T-helper 1 cell (primary cell): ENCODE data around the gene COPE.
"Not testable (repeated sequence)": the region's sequence is repeated elsewhere in the genome, so short reads cannot be mapped to it uniquely, and the experiment has no call there.

Source experiments
- DNase-seq, 5 donors: peaks; one replicate each; pipeline ENCODE4 v3.0.0-alpha.2; 2012 to 2020

The COPE gene

GRCh38 chr19:18940769-18941627 is 21.8 kb upstream of the COPE start, which contains the start of gene HOMER3:
TSS of gene HOMER3 (minus strand) at chr19:18941217. CDS start at chr19:18938982, 2,235 bp downstream.
- peak; percentile 41 to 70 (median 59) for DNase-seq

DNA sequence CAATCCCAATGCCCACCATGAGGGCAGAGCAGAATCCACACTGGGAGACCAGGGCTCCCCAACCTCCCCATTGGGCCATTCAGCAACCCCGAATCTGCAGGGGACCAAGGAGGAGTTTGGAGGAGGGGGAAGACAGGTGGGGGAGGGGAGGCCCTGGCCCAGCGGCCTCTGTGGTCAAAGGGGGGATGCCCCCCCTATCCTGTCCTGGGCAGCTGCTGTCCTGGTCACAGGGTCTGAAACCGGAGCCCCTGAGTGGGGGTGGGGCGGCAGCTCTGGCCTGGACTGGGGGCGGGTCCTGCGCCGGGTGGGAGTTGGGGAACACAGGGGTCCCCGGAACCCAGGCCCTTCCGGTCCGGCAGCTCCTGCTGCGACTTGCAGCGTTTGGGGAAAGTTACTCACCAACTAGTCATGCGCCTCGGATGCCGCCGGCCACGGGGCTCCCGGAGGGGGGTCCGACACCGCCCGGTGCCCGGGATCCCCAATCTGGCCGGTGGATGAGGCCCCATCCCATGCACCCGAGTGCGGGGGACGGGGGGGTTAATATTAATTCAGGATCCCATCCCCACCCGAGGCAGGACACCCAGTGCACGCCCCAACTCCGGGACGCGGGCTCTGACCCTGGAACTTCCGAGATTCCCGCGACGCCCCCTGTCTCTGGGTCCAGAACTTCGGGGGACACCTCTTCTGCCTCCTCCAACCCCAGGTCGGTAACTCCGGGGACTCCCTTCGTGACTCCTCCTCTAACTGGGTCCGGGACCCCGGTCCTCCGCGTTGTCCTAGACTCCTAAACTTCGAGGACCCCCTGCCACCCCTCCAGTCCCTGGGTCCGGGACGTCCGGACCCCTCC is 21.0 kb upstream of the COPE start:
- DNase-seq, result no peak

GRCh38 chr19:18939163-18939562 is 20.0 kb upstream of the COPE start:
- no peak for DNase-seq

DNA sequence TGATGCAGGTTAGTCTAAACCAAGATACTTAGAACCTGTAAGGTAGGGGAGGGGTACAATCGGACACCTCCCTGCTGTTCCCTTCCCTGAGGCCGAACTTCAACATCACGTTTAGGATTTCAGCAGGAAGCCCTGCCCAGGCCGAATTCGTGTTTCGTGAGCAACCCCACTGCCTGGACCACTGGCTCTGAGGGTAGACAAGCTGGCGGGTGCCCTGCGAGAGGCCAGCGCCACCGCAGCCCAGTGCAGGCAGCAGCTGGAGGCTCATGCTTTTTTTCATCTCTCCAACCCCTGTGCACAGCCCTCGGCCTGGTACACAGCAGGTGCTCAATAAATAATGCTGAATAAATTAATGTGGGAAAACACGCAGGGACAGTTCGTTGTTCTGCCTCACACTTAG is 14.1 kb upstream of the COPE start:
- DNase-seq, result no peak

DNA sequence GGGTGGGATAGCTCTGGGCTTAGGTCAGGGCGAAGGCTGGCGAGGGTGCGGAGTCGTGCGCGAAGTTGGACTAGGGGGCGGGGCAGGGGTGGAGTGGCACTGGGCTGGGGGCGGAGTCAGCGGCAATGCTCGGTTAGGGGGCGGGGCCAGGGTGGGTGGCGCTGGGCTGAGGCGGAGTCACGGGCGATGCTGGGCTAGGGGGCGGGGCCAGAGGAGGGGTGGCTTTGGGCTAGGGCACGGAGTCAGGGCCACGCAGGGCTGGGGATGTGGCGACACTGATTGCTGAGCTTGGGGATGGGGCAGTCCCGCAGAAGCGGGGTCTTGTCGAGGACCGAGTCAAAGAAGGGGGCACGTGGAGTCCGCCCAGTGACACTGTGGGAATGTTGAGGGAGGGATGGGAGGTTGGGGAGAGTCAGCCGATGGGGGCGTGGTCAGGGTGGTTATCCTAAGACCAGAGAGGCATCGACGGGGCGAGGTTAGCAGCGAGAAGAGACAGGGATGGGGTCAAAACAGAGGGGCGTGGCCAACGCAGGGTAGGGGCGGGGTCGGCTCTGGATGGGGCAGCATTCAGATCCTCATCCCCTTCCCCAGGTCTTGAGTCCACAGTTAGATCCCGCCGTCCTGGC is 13.1 kb upstream of the COPE start:
- peak; percentile 73 to 87 (median 83) for DNase-seq

DNA sequence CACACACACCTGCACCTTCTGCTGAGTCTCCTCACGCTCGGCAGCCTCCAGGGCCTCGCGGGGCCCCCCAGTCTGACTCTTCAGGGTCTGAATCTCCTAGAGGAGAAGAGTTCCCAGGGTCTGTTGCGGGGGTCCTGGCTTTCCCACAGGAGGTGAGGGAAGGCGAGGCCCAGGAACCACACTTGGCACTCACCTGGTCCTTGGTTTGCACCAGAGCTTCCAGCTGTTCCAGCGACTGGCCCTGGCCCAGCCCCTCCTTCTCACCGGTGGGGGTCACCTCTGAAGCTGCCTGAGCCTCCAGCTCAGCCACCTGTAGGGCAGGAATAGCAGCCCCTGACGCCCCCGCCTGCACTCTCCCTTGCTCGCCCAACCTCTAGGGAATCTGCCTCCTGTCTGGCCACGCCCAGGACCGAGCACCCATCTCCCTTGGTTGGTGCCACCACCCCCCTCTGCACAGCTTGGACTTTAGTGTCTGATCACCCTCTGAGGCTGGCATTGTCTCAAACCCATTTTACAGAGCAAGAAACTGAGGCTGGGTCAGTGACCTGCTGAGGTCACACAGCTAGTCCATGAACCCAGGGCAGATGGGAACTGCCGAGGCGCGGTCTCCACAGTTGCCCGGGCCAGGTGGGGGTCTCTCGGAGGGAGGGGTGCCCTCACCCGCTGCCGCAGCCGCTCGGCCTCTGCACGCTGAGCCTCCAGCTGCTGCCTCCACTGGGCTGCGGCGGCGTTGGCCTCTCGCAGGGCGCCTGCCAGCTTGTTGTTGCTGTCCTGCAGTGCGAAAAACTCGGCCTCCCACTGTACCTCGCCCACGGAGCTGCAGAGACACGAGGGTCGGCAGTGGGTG is 12.4 kb upstream of the COPE start:
- no peak for DNase-seq

GRCh38 chr19:18929311-18929710 is 10.1 kb upstream of the COPE start:
- DNase-seq, result no peak

- DNase-seq, result no peak
Observed at GRCh38 chr19:18928018-18928805, 9.0 kb upstream of the COPE start.

- DNase-seq, result no peak
Observed at GRCh38 chr19:18924684-18925213, 5.6 kb upstream of the COPE start.

GRCh38 chr19:18922228-18922985 is 3.2 kb upstream of the COPE start:
- no peak for DNase-seq

- peak in 1 of 5 donors; percentile 10 for DNase-seq
Observed at GRCh38 chr19:18921593-18921992, 2.4 kb upstream of the COPE start.

- DNase-seq, result no peak
Observed at GRCh38 chr19:18920400-18920799, 1.2 kb upstream of the COPE start.

- DNase-seq, result no peak
Observed at GRCh38 chr19:18919900-18920214, 670 bp upstream of the COPE start.

GRCh38 chr19:18917593-18917992 is 1.6 kb downstream of the COPE start:
- not testable (repeated sequence) for DNase-seq

DNA sequence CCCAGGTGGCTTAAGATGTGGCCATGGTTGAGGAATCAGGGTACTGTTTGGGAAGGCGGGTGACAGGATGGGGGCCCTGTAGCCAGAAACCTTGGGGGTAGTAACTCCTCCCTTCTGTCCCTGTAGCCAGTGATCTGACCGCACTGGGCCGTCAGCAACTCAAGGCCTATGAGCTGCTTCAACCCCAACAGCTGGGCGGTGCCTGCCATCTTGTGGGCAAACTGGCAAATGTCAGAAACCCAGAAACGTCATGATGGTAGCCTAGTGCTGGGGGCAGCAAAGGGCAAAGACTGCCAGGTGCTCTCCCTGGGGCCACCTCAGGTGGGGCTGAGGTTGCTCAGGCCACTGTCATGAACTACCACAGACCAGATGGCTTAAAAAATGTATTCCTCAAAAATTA is 3.5 kb downstream of the COPE start:
- peak in 2 of 5 donors; percentile 16 to 26 for DNase-seq

DNA sequence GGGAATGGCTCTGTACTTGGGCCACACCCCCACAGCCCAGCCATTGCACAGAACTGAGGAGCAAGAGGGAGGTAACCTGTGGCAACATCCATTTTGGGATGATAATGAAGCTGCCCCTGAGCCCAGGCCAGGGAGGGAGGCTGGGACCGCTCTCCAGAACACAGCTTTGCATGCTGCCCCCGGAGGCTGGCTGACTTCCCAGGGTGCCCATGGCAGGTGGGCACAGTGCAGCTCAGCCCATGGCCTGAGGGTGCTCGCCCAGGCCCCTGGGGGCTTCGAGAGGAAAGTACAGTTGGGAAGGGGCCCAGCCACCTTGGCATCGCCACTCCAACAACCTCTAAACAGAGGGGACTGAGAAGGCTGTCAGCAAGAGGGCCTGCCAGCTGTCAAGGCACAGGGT is 5.7 kb downstream of the COPE start:
- no peak for DNase-seq

GRCh38 chr19:18912933-18913332 is 6.3 kb downstream of the COPE start:
- no peak for DNase-seq

DNA sequence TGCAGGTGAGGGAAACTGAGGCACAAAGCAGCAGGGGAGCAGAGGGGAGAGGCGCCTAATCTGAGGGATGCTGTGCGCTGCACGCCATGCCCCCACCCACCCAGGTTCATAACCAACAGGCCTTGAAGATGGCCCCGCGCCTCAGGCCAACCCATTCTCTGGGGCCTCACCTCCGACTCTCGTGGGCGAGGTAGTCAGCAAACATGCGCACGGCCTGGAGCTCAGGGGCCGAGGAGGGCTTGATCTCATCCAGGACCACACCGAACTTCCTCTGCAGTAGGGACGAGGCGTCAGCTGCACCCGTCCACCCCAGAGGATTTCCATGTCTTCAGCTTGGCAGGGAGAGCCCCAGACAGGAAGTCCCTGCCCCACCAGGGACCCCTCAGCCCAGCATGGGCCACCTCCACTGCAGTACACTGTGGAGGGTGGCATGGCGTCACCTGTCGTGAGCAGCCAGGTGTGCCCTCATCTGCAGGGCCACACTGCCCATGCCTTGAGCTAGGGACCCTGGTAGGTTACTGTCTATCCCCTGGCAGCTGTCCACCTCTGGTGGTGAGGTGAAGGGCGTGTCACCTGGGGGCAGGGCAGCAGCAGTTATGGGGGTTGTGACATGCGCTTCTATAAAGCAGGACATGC is 8.3 kb downstream of the COPE start:
- peak in 1 of 5 donors; percentile 10 for DNase-seq

DNA sequence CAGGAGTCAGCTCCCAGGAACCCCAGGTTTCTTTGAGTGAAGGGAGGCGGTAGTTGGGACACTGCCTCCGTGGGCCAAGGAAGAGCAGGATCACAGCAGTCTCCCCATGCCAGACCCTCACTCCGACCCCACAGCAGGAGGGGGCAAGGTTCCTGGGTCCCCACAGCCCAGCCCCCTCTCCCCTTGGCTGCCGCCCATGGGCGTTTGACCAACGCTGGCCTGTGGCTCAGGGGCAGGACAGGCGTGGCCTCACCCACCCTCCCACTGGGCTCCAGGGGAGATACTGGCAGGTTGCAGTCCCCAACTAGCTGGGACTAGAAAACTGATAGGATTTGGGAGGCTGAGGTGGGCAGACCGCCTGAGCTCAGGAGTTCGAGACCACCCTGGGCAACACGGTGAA is 9.2 kb downstream of the COPE start:
- no peak for DNase-seq
